ENCODE data around the gene ZBTB40. TPM values are rescaled to one million over a fixed set of nuclear protein-coding genes. Genes with fewer than 3 reads are reported as not detected.

The ZBTB40 gene
- total and polyA plus RNA-seq, 7 donors = 3.8 to 14.1 (median 10.0) TPM

- H3K27ac ChIP-seq = no peak overlapping the region
- no peak for ATAC-seq
These were observed 73.6 kb downstream of the ZBTB40 start for GRCh38 chr1:22525211-22525610.

GRCh38 chr1:22525646-22526045, 74.0 kb downstream of the ZBTB40 start:
- Histone ChIP-seq H3K36me3 (ENCODE audit: insufficient read depth in 1 of 2, low read depth in 1 of 2) (peaks cover 8 to 85% of the 10 kb centered on the region in 2 donors), H3K27ac (no peak overlapping the region), H3K27me3 (ENCODE audit: insufficient read depth in 3 of 3, low read length in 2 of 3) (no peaks in the 10 kb centered on the region), H3K4me3 (no peak overlapping the region), H3K9me3 (no peaks in the 10 kb centered on the region), H3K4me1 (no peaks in the 10 kb centered on the region)
- DNase-seq = no peak
- TF ChIP-seq CTCF (IDR thresholded peaks at IDR 0.05) = no peak
- no peak for ATAC-seq
- intact Hi-C loops (cut with DNase I) = no loop called here
- WGBS, 3 donors = 90 to 94% (median 92%) methylated on average over 10 to 11 of the region's 11 CpGs

More at GRCh38 chr1:22525211-22525610, 73.6 kb downstream of the ZBTB40 start:
- H3K4me3 ChIP-seq = no peak overlapping the region
- peaks cover 8 to 89% of the 10 kb centered on the region in 2 donors for H3K36me3 ChIP-seq (ENCODE audit: insufficient read depth in 1 of 2, low read depth in 1 of 2)
- intact Hi-C loops (cut with DNase I) = no loop called here
- 94 to 100% (median 95%) methylated on average over 3 of the region's 3 CpGs for WGBS, 3 donors
- DNase-seq = no peak
- H3K4me1 ChIP-seq = no peaks in the 10 kb centered on the region
- H3K9me3 ChIP-seq = no peaks in the 10 kb centered on the region
- TF ChIP-seq CTCF (IDR thresholded peaks at IDR 0.05) = no peak
- H3K27me3 ChIP-seq (ENCODE audit: insufficient read depth in 3 of 3, low read length in 2 of 3) = no peaks in the 10 kb centered on the region

GRCh38 chr1:22526098-22526497, 74.4 kb downstream of the ZBTB40 start:
- TF ChIP-seq CTCF (IDR thresholded peaks at IDR 0.05) = no peak
- H3K27ac ChIP-seq = no peak overlapping the region
- peaks cover 8 to 80% of the 10 kb centered on the region in 2 donors for H3K36me3 ChIP-seq (ENCODE audit: insufficient read depth in 1 of 2, low read depth in 1 of 2)
- DNase-seq (no peak), ATAC-seq (no peak)
- H3K4me1 ChIP-seq = no peaks in the 10 kb centered on the region
- no peaks in the 10 kb centered on the region for H3K9me3 ChIP-seq
- intact Hi-C loops (cut with DNase I) = no loop called here
- no peak overlapping the region for H3K4me3 ChIP-seq
- WGBS, 3 donors = 55 to 69% (median 58%) methylated on average over 11 of the region's 11 CpGs
- no peaks in the 10 kb centered on the region for H3K27me3 ChIP-seq (ENCODE audit: insufficient read depth in 3 of 3, low read length in 2 of 3)

- Histone ChIP-seq H3K9me3 (no peaks in the 10 kb centered on the region), H3K27me3 (ENCODE audit: insufficient read depth in 3 of 3, low read length in 2 of 3) (no peaks in the 10 kb centered on the region), H3K4me3 (no peak overlapping the region), H3K4me1 (no peaks in the 10 kb centered on the region), H3K36me3 (ENCODE audit: insufficient read depth in 1 of 2, low read depth in 1 of 2) (peaks cover 8 to 74% of the 10 kb centered on the region in 2 donors), H3K27ac (no peak overlapping the region)
- 90 to 95% (median 93%) methylated on average over 5 of the region's 5 CpGs for WGBS, 3 donors
- DNase-seq (no peak), ATAC-seq (no peak)
- intact Hi-C loops (cut with DNase I) = no loop called here
- TF ChIP-seq CTCF (IDR thresholded peaks at IDR 0.05) = no peak
These were observed 75.0 kb downstream of the ZBTB40 start for GRCh38 chr1:22526677-22527076.

GRCh38 chr1:22527122-22527521, 75.5 kb downstream of the ZBTB40 start:
- Histone ChIP-seq H3K27me3 (ENCODE audit: insufficient read depth in 3 of 3, low read length in 2 of 3) (no peaks in the 10 kb centered on the region), H3K9me3 (no peaks in the 10 kb centered on the region), H3K4me3 (no peak overlapping the region), H3K27ac (no peak overlapping the region), H3K4me1 (no peaks in the 10 kb centered on the region), H3K36me3 (ENCODE audit: insufficient read depth in 1 of 2, low read depth in 1 of 2) (peaks cover 8 to 70% of the 10 kb centered on the region in 2 donors)
- TF ChIP-seq CTCF (IDR thresholded peaks at IDR 0.05) = no peak
- DNase-seq (peak in 1 of 2 donors; percentile 28), ATAC-seq (no peak)
- WGBS, 3 donors = 82 to 89% (median 88%) methylated on average over 7 of the region's 7 CpGs
- intact Hi-C loops (cut with DNase I) = no loop called here

Data from psoas muscle (tissue), 8 donors.